ENCODE results near the gene MINDY4. TPM values are rescaled to one million over a fixed set of nuclear protein-coding genes. Genes with fewer than 3 reads are reported as not detected.
A peak's percentile ranks its signal among the peaks of the same experiment; 100 is the strongest.

MINDY4 gene
- polyA plus RNA-seq, 2 donors, result 1.3 to 1.4 TPM

- Histone ChIP-seq H3K9me3 (ENCODE audit: control insufficient read depth in 2 of 2, insufficient read depth in 1 of 2, low read depth in 1 of 2, low read length in 1 of 2) (no peaks in the 10 kb centered on the region), H3K27ac (ENCODE audit: low read depth in 2 of 2, low read length in 1 of 2) (no peak overlapping the region), H3K4me1 (ENCODE audit: control insufficient read depth in 2 of 2, insufficient read depth in 2 of 2, low read length in 1 of 2) (no peaks in the 10 kb centered on the region), H3K27me3 (ENCODE audit: control insufficient read depth in 1 of 2, insufficient read depth in 2 of 2, low read length in 2 of 2) (no peaks in the 10 kb centered on the region), H3K36me3 (ENCODE audit: control insufficient read depth in 2 of 2, insufficient read depth in 2 of 2, low read length in 1 of 2) (no peaks in the 10 kb centered on the region), H3K4me3 (ENCODE audit: low read depth in 1 of 2, low read length in 2 of 2) (no peak overlapping the region)
- WGBS, 2 donors, result 94 to 95% methylated on average over 4 of the region's 4 CpGs
Measured at GRCh38 chr7:30837581-30837980, 66.4 kb downstream of the MINDY4 start.

- no peak overlapping the region for H3K4me3 ChIP-seq (ENCODE audit: low read depth in 1 of 2, low read length in 2 of 2)
- 93 to 97% methylated on average over 5 of the region's 5 CpGs for WGBS, 2 donors
Measured at GRCh38 chr7:30838008-30838407, 66.8 kb downstream of the MINDY4 start.

GRCh38 chr7:30840141-30841024 lies 69.2 kb downstream of the MINDY4 start:
- no peaks in the 10 kb centered on the region for H3K36me3 ChIP-seq (ENCODE audit: control insufficient read depth in 2 of 2, insufficient read depth in 2 of 2, low read length in 1 of 2)
- H3K27me3 ChIP-seq (ENCODE audit: control insufficient read depth in 1 of 2, insufficient read depth in 2 of 2, low read length in 2 of 2), result no peaks in the 10 kb centered on the region
- no peak overlapping the region for H3K27ac ChIP-seq (ENCODE audit: low read depth in 2 of 2, low read length in 1 of 2)
- no peaks in the 10 kb centered on the region for H3K9me3 ChIP-seq (ENCODE audit: control insufficient read depth in 2 of 2, insufficient read depth in 1 of 2, low read depth in 1 of 2, low read length in 1 of 2)
- WGBS, 2 donors, result 82 to 86% methylated on average over 6 of the region's 6 CpGs
- no peak overlapping the region for H3K4me3 ChIP-seq (ENCODE audit: low read depth in 1 of 2, low read length in 2 of 2)
- no peaks in the 10 kb centered on the region for H3K4me1 ChIP-seq (ENCODE audit: control insufficient read depth in 2 of 2, insufficient read depth in 2 of 2, low read length in 1 of 2)

More at GRCh38 chr7:30838008-30838407, 66.8 kb downstream of the MINDY4 start:
- H3K36me3 ChIP-seq (ENCODE audit: control insufficient read depth in 2 of 2, insufficient read depth in 2 of 2, low read length in 1 of 2), result no peaks in the 10 kb centered on the region
- no peak overlapping the region for H3K27ac ChIP-seq (ENCODE audit: low read depth in 2 of 2, low read length in 1 of 2)
- no peaks in the 10 kb centered on the region for H3K4me1 ChIP-seq (ENCODE audit: control insufficient read depth in 2 of 2, insufficient read depth in 2 of 2, low read length in 1 of 2)
- H3K9me3 ChIP-seq (ENCODE audit: control insufficient read depth in 2 of 2, insufficient read depth in 1 of 2, low read depth in 1 of 2, low read length in 1 of 2), result no peaks in the 10 kb centered on the region
- H3K27me3 ChIP-seq (ENCODE audit: control insufficient read depth in 1 of 2, insufficient read depth in 2 of 2, low read length in 2 of 2), result no peaks in the 10 kb centered on the region

GRCh38 chr7:30841025-30841735 lies 70.0 kb downstream of the MINDY4 start:
- no peak overlapping the region for H3K27ac ChIP-seq (ENCODE audit: low read depth in 2 of 2, low read length in 1 of 2)
- H3K36me3 ChIP-seq (ENCODE audit: control insufficient read depth in 2 of 2, insufficient read depth in 2 of 2, low read length in 1 of 2), result no peaks in the 10 kb centered on the region
- H3K27me3 ChIP-seq (ENCODE audit: control insufficient read depth in 1 of 2, insufficient read depth in 2 of 2, low read length in 2 of 2), result no peaks in the 10 kb centered on the region
- 81 to 83% methylated on average over 19 of the region's 19 CpGs for WGBS, 2 donors
- H3K4me1 ChIP-seq (ENCODE audit: control insufficient read depth in 2 of 2, insufficient read depth in 2 of 2, low read length in 1 of 2), result no peaks in the 10 kb centered on the region
- H3K4me3 ChIP-seq (ENCODE audit: low read depth in 1 of 2, low read length in 2 of 2), result no peak overlapping the region
- no peaks in the 10 kb centered on the region for H3K9me3 ChIP-seq (ENCODE audit: control insufficient read depth in 2 of 2, insufficient read depth in 1 of 2, low read depth in 1 of 2, low read length in 1 of 2)

GRCh38 chr7:30841801-30842541 lies 70.8 kb downstream of the MINDY4 start:
- whole genome bisulfite sequencing, 2 donors, result 90 to 93% methylated on average over 7 of the region's 7 CpGs
- Histone ChIP-seq H3K4me1 (ENCODE audit: control insufficient read depth in 2 of 2, insufficient read depth in 2 of 2, low read length in 1 of 2) (peaks cover 0 to 3% of the 10 kb centered on the region in 2 donors), H3K9me3 (ENCODE audit: control insufficient read depth in 2 of 2, insufficient read depth in 1 of 2, low read depth in 1 of 2, low read length in 1 of 2) (no peaks in the 10 kb centered on the region), H3K36me3 (ENCODE audit: control insufficient read depth in 2 of 2, insufficient read depth in 2 of 2, low read length in 1 of 2) (no peaks in the 10 kb centered on the region), H3K27me3 (ENCODE audit: control insufficient read depth in 1 of 2, insufficient read depth in 2 of 2, low read length in 2 of 2) (no peaks in the 10 kb centered on the region), H3K4me3 (ENCODE audit: low read depth in 1 of 2, low read length in 2 of 2) (no peak overlapping the region), H3K27ac (ENCODE audit: low read depth in 2 of 2, low read length in 1 of 2) (no peak overlapping the region)

- WGBS, 2 donors, result 85 to 90% methylated on average over 8 of the region's 8 CpGs
- H3K9me3 ChIP-seq (ENCODE audit: control insufficient read depth in 2 of 2, insufficient read depth in 1 of 2, low read depth in 1 of 2, low read length in 1 of 2), result no peaks in the 10 kb centered on the region
- peak overlapping the region in 1 of 2 donors; percentile 39 for H3K27ac ChIP-seq (ENCODE audit: low read depth in 2 of 2, low read length in 1 of 2)
- no peaks in the 10 kb centered on the region for H3K27me3 ChIP-seq (ENCODE audit: control insufficient read depth in 1 of 2, insufficient read depth in 2 of 2, low read length in 2 of 2)
- peaks cover 0 to 3% of the 10 kb centered on the region in 2 donors for H3K4me1 ChIP-seq (ENCODE audit: control insufficient read depth in 2 of 2, insufficient read depth in 2 of 2, low read length in 1 of 2)
- H3K4me3 ChIP-seq (ENCODE audit: low read depth in 1 of 2, low read length in 2 of 2), result no peak overlapping the region
- no peaks in the 10 kb centered on the region for H3K36me3 ChIP-seq (ENCODE audit: control insufficient read depth in 2 of 2, insufficient read depth in 2 of 2, low read length in 1 of 2)
Measured at GRCh38 chr7:30842542-30843451, 71.6 kb downstream of the MINDY4 start.

GRCh38 chr7:30843741-30844482 lies 72.7 kb downstream of the MINDY4 start:
- Histone ChIP-seq H3K36me3 (ENCODE audit: control insufficient read depth in 2 of 2, insufficient read depth in 2 of 2, low read length in 1 of 2) (no peaks in the 10 kb centered on the region), H3K9me3 (ENCODE audit: control insufficient read depth in 2 of 2, insufficient read depth in 1 of 2, low read depth in 1 of 2, low read length in 1 of 2) (no peaks in the 10 kb centered on the region), H3K27me3 (ENCODE audit: control insufficient read depth in 1 of 2, insufficient read depth in 2 of 2, low read length in 2 of 2) (no peaks in the 10 kb centered on the region), H3K4me3 (ENCODE audit: low read depth in 1 of 2, low read length in 2 of 2) (no peak overlapping the region), H3K27ac (ENCODE audit: low read depth in 2 of 2, low read length in 1 of 2) (peak overlapping the region in 1 of 2 donors; percentile 61), H3K4me1 (ENCODE audit: control insufficient read depth in 2 of 2, insufficient read depth in 2 of 2, low read length in 1 of 2) (peaks cover 0 to 3% of the 10 kb centered on the region in 2 donors)
- WGBS, 2 donors, result 92 to 93% methylated on average over 11 of the region's 11 CpGs

- no peak overlapping the region for H3K4me3 ChIP-seq (ENCODE audit: low read depth in 1 of 2, low read length in 2 of 2)
- H3K36me3 ChIP-seq (ENCODE audit: control insufficient read depth in 2 of 2, insufficient read depth in 2 of 2, low read length in 1 of 2), result no peaks in the 10 kb centered on the region
- no peaks in the 10 kb centered on the region for H3K27me3 ChIP-seq (ENCODE audit: control insufficient read depth in 1 of 2, insufficient read depth in 2 of 2, low read length in 2 of 2)
- H3K4me1 ChIP-seq (ENCODE audit: control insufficient read depth in 2 of 2, insufficient read depth in 2 of 2, low read length in 1 of 2), result peaks cover 0 to 3% of the 10 kb centered on the region in 2 donors
- WGBS, 2 donors, result 87 to 90% methylated on average over 4 of the region's 4 CpGs
- H3K9me3 ChIP-seq (ENCODE audit: control insufficient read depth in 2 of 2, insufficient read depth in 1 of 2, low read depth in 1 of 2, low read length in 1 of 2), result no peaks in the 10 kb centered on the region
- no peak overlapping the region for H3K27ac ChIP-seq (ENCODE audit: low read depth in 2 of 2, low read length in 1 of 2)
Measured at GRCh38 chr7:30844483-30844874, 73.3 kb downstream of the MINDY4 start.

All from esophagus (tissue), 2 donors.